ENCODE data around the gene KANTR.

KANTR gene

GRCh38 chrX:53155512-53156206 is 61.7 kb downstream of the KANTR start:
- TF ChIP-seq, protein P1, sequence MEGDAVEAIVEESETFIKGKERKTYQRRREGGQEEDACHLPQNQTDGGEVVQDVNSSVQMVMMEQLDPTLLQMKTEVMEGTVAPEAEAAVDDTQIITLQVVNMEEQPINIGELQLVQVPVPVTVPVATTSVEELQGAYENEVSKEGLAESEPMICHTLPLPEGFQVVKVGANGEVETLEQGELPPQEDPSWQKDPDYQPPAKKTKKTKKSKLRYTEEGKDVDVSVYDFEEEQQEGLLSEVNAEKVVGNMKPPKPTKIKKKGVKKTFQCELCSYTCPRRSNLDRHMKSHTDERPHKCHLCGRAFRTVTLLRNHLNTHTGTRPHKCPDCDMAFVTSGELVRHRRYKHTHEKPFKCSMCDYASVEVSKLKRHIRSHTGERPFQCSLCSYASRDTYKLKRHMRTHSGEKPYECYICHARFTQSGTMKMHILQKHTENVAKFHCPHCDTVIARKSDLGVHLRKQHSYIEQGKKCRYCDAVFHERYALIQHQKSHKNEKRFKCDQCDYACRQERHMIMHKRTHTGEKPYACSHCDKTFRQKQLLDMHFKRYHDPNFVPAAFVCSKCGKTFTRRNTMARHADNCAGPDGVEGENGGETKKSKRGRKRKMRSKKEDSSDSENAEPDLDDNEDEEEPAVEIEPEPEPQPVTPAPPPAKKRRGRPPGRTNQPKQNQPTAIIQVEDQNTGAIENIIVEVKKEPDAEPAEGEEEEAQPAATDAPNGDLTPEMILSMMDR (IDR thresholded peaks at IDR 0.05): no peak

- TF ChIP-seq, protein P1 (IDR thresholded peaks at IDR 0.05): no peak
These were observed 62.3 kb downstream of the KANTR start for GRCh38 chrX:53156207-53156596.

GRCh38 chrX:53159184-53159583 is 65.2 kb downstream of the KANTR start:
- TF ChIP-seq, protein P1 (IDR thresholded peaks at IDR 0.05): no peak

- TF ChIP-seq, protein P1 (IDR thresholded peaks at IDR 0.05): no peak
These were observed 66.5 kb downstream of the KANTR start for GRCh38 chrX:53160297-53160983.

GRCh38 chrX:53163436-53163835 is 69.5 kb downstream of the KANTR start:
- TF ChIP-seq, protein P1 (IDR thresholded peaks at IDR 0.05): no peak

- TF ChIP-seq, protein P1 (IDR thresholded peaks at IDR 0.05): no peak
These were observed 72.2 kb downstream of the KANTR start for GRCh38 chrX:53166103-53166502.

DNA sequence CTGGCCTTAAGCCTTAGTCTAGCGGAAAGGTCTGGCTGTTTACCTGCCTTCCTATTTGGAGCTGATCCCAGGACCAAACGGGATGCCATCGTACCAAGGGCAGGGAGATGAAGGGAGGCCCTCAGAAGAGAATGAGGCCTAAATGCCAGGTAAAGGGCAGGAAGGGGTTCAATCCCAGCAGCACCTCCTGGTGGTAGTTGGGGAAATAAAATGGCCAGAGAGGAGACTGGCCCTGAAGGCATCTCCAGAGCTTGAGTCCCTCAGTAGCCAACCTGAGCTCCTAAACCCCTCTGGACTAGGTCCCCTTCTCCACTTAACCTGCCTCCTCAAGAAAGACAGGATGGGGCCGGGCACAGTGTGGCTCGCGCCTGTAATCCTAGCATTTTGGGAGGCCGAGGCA is 77.4 kb downstream of the KANTR start:
- TF ChIP-seq, protein P1 (IDR thresholded peaks at IDR 0.05): no peak
